Heart right ventricle (tissue), 16 donors: Measurements from ENCODE around the gene CREB3L4. TPM values are rescaled to one million over a fixed set of nuclear protein-coding genes. Genes with fewer than 3 reads are reported as not detected.

Experiments used
- ATAC-seq, 8 donors: fragments of 200-7000 bp; cut with Tn5 transposase; one replicate each; pipeline ENCODE4 v1.9.1; 2020; ENCODE audit warnings: mild to moderate bottlenecking in 8 of 8, moderate library complexity in 8 of 8, moderate number of reproducible peaks in 1 of 8
- DNase-seq, 2 donors: peaks; one replicate each; pipeline ENCODE4 v3.0.0-alpha.2; 2020
- H3K27ac ChIP-seq, 10 donors: fragments of 200-600 bp; sonication (generic) in 2 of 10; one replicate each; pipeline versions ENCODE4 v1.5.0 to v1.8.0; 2020 to 2022; ENCODE audit warnings: mild to moderate bottlenecking in 3 of 10
- H3K27me3 ChIP-seq, 7 donors: fragments of 200-600 bp; one replicate each; pipeline ENCODE4 v1.8.0; 2021 to 2022; ENCODE audit warnings: mild to moderate bottlenecking in 2 of 7
- H3K36me3 ChIP-seq, 9 donors: fragments of 200-600 bp; sonication (generic) in 1 of 9; one replicate each; pipeline versions ENCODE4 v1.5.0 to v1.8.0; 2020 to 2022; ENCODE audit warnings: mild to moderate bottlenecking in 2 of 9
- H3K4me1 ChIP-seq, 9 donors: fragments of 200-600 bp; sonication (generic) in 1 of 9; one replicate each; pipeline versions ENCODE4 v1.5.0 to v1.8.0; 2020 to 2022; ENCODE audit warnings: mild to moderate bottlenecking in 4 of 9
- H3K4me3 ChIP-seq, 10 donors: fragments of 200-600 bp; sonication (generic) in 2 of 10; one replicate each; pipeline versions ENCODE4 v1.5.0 to v1.8.0; 2020 to 2022; ENCODE audit warnings: mild to moderate bottlenecking in 7 of 10, moderate library complexity in 2 of 10
- H3K9me3 ChIP-seq, 11 donors: fragments of 200-600 bp in 10 of 11; sonication (generic) in 2 of 11; one replicate each; pipeline versions ENCODE4 v1.5.0 to v1.8.0; 2013 to 2022; ENCODE audit warnings: mild to moderate bottlenecking in 2 of 11, control low read depth in 1 of 11, moderate library complexity in 1 of 11
- CTCF ChIP-seq, 9 donors: fragments of 200-600 bp; sonication (generic) in 2 of 9; IDR thresholded peaks; one replicate each; pipeline versions ENCODE4 v1.5.0 to v1.8.0; 2021 to 2022; ENCODE audit warnings: antibody characterized with exemption in 9 of 9, mild to moderate bottlenecking in 5 of 9, moderate library complexity in 1 of 9
- WGBS, 2 donors: extraction: QIAGEN DNeasy Blood & Tissue Kit; methylation state at CpG; one replicate each; pipeline ENCODE4 v1.1.7; 2013; ENCODE audit warnings: inconsistent platforms in 1 of 2; 5-methylcytosine and 5-hydroxymethylcytosine counted together
- intact Hi-C, 10 donors: fragments of 100-400 bp; cut with DNase I; formaldehyde crosslinking; loops; one replicate each; pipeline versions ENCODE4 v1.11.1 to v1.14.2; 2022
- polyA plus RNA-seq, 2 donors: library from polyadenylated mRNA; stranded (reverse); fragments of 200-250 nt; gene quantifications; one replicate each; pipeline ENCODE4 v1.2.3, GENCODE V29; 2013
- total RNA-seq, 10 donors: library from RNA; stranded (reverse); fragmentation: NEBNext Ultra II Directional in 3 of 10; extraction: Animal tissue kit (Norgen Biotek cat#: 25700) in 3 of 10; gene quantifications; one replicate each; pipeline versions ENCODE4 v1.2.1 to v1.2.4, GENCODE V29; 2021 to 2023
- donor health status: Arrhythmogenic right ventricular cardiomyopathy.
- donor health status: ischemic (EF 13 %, LVEDD 7.1; RV severe dilation, severe dysfunction).
- donor health status: healthy with polysubstance abuse.
- donor health status: DM: no; HTN: yes; CAD: no.
- donor health status: DM: no; HTN: no; CAD: no.
- donor health status: ischemic (EF 25% LVEDD 6.9; RV normal size, moderate dysfunction).
- donor health status: ischemic (EF 25% LVEDD 5.7; RV mildly dilated, moderate dysfunction).
- donor health status: healthy.
- donor health status: DM: yes; HTN: yes; CAD: no.
- donor health status: Ischemic cardiomyopathy.
- donor health status: ischemic (EF 35%, LVEDD 5.7; RV mildly dilated, moderate dysfunction).
- donor health status: nonischemic (EF 11% LVEDD 7.7; RV severe dilation, severe dysfunction).
- donor health status: DM: yes; HTN: yes; CAD: no.
- donor health status: PGD.
- donor health status: ischemic (EF 29% LVEDD 5.4; RV normal size, mild dysfunction).
- donor health status: nonischemic (EF 23%, LVEDD 6.1; RV moderate dilation, normal function).

CREB3L4 gene
- total and polyA plus RNA-seq, 12 donors = 2.9 to 8.5 (median 4.6) TPM

GRCh38 chr1:153945795-153946621, 21.7 kb upstream of the CREB3L4 start:
- peak overlapping the region; percentile 65 to 99 (median 91) for H3K4me3 ChIP-seq
- DNase-seq (peak; percentile 89 to 91), ATAC-seq (peak; percentile 81 to 88 (median 86))
- H3K36me3 ChIP-seq = peaks cover 0 to 67% (median 29%) of the 10 kb centered on the region in 9 donors
- intact Hi-C loops = loop anchor here in 6 of 10 donors (1.0 to 10.0 kb wide), 7 partner anchors 23 to 151 kb away; partner anchors contain the start of gene GATAD2B (in 3 of the 6)
- H3K9me3 ChIP-seq = no peaks in the 10 kb centered on the region
- WGBS, 2 donors = 1% methylated on average over 52 to 95 of the region's 95 CpGs
- TF ChIP-seq CTCF (IDR thresholded peaks at IDR 0.05) = no peak
- peak overlapping the region; percentile 97 to 100 (median 100) for H3K27ac ChIP-seq
- peaks cover 5 to 44% (median 30%) of the 10 kb centered on the region in 9 donors for H3K4me1 ChIP-seq
- no peaks in the 10 kb centered on the region for H3K27me3 ChIP-seq

GRCh38 chr1:153946622-153947241, 21.0 kb upstream of the CREB3L4 start, which contains the start of gene DENND4B:
TSS of gene DENND4B (minus strand) at chr1:153946718. CDS start at chr1:153944374, 2,344 bp downstream.
- intact Hi-C loops = loop anchor here in 5 of 10 donors (1.0 to 10.0 kb wide), 6 partner anchors 122 to 152 kb away; no protein-coding TSS in a partner anchor
- no peaks in the 10 kb centered on the region for H3K9me3 ChIP-seq
- TF ChIP-seq CTCF (IDR thresholded peaks at IDR 0.05) = peak; percentile 89 to 98 (median 94)
- no peaks in the 10 kb centered on the region for H3K27me3 ChIP-seq
- WGBS, 2 donors = 10% methylated on average over 27 of the region's 28 CpGs
- peaks cover 0 to 67% (median 35%) of the 10 kb centered on the region in 9 donors for H3K36me3 ChIP-seq
- ATAC-seq = peak; percentile 73 to 86 (median 78)
- peaks cover 5 to 44% (median 30%) of the 10 kb centered on the region in 9 donors for H3K4me1 ChIP-seq
- H3K27ac ChIP-seq = peak within 1 kb of the TSS; percentile 97 to 100 (median 100)
- H3K4me3 ChIP-seq = peak within 1 kb of the TSS; percentile 65 to 99 (median 91)
- peak; percentile 83 to 87 for DNase-seq

GRCh38 chr1:153951183-153951582, 16.5 kb upstream of the CREB3L4 start:
- peaks cover 0 to 82% (median 54%) of the 10 kb centered on the region in 9 donors for H3K36me3 ChIP-seq
- 94 to 95% methylated on average over 11 of the region's 11 CpGs for WGBS, 2 donors
- intact Hi-C loops = loop anchor here in 1 of 10 donors (10.0 kb wide), 1 partner anchor 156 kb away; no protein-coding TSS in a partner anchor
- H3K4me1 ChIP-seq = peaks cover 3 to 33% (median 19%) of the 10 kb centered on the region in 9 donors
- no peaks in the 10 kb centered on the region for H3K9me3 ChIP-seq
- ATAC-seq (no peak), DNase-seq (peak in 1 of 2 donors; percentile 5)
- H3K27ac ChIP-seq = no peak overlapping the region
- H3K4me3 ChIP-seq = no peak overlapping the region
- no peak for TF ChIP-seq CTCF (IDR thresholded peaks at IDR 0.05)
- H3K27me3 ChIP-seq = no peaks in the 10 kb centered on the region

GRCh38 chr1:153951801-153952200, 15.9 kb upstream of the CREB3L4 start:
- Histone ChIP-seq H3K4me3 (no peak overlapping the region), H3K9me3 (no peaks in the 10 kb centered on the region), H3K36me3 (peaks cover 0 to 82% (median 54%) of the 10 kb centered on the region in 9 donors), H3K27ac (no peak overlapping the region), H3K27me3 (no peaks in the 10 kb centered on the region), H3K4me1 (peaks cover under 1 to 37% (median 23%) of the 10 kb centered on the region in 9 donors)
- ATAC-seq = no peak
- no peak for DNase-seq
- TF ChIP-seq CTCF (IDR thresholded peaks at IDR 0.05) = no peak
- 93 to 96% methylated on average over 2 of the region's 2 CpGs for WGBS, 2 donors
- intact Hi-C loops = loop anchor here in 1 of 10 donors (10.0 kb wide), 1 partner anchor 157 kb away; no protein-coding TSS in a partner anchor
